MM.1S (cell line): Measurements from ENCODE around the gene CHDH.

Experiments
- DNase-seq: peaks from one replicate; pipeline ENCODE4 v3.0.0-alpha.2; 2015
- H2AFZ ChIP-seq: fragments of 300-600 bp; sonication (generic); 2 replicates; pipeline ENCODE4 v1.6.0; 2016; ENCODE audit warnings: antibody characterized with exemption, low read length
- H3F3A ChIP-seq: fragments of 300-600 bp; sonication (generic); 2 replicates; pipeline ENCODE4 v1.6.1; 2016; ENCODE audit warnings: mild to moderate bottlenecking, antibody characterized with exemption, low read length, moderate library complexity, mixed read lengths; ENCODE audit not compliant: insufficient read depth
- H3K27ac ChIP-seq: fragments of 300-600 bp; sonication (generic); 2 replicates; pipeline ENCODE4 v1.5.1; 2016; ENCODE audit warnings: mild to moderate bottlenecking, low read length
- H3K27me3 ChIP-seq: fragments of 300-600 bp; sonication (generic); replicated peaks from 2 replicates; pipeline ENCODE4 v1.6.0; 2016; ENCODE audit warnings: low read length; ENCODE audit not compliant: insufficient read depth
- H3K36me3 ChIP-seq: fragments of 300-600 bp; sonication (generic); replicated peaks from 2 replicates; pipeline ENCODE4 v1.6.1; 2016; ENCODE audit warnings: mild to moderate bottlenecking, low read length, mixed read lengths; ENCODE audit not compliant: insufficient read depth
- H3K4me1 ChIP-seq: fragments of 300-600 bp; sonication (generic); 2 replicates; pipeline ENCODE4 v1.6.1; 2016; ENCODE audit warnings: low read length, mixed read lengths
- H3K4me2 ChIP-seq: fragments of 300-600 bp; sonication (generic); 2 replicates; pipeline ENCODE4 v1.6.0; 2016; ENCODE audit warnings: low read depth, low read length
- H3K4me3 ChIP-seq: fragments of 300-600 bp; sonication (generic); 2 replicates; pipeline ENCODE4 v1.5.1; 2016; ENCODE audit warnings: low read length, mixed read lengths
- H3K79me2 ChIP-seq: fragments of 300-600 bp; sonication (generic); 2 replicates; pipeline ENCODE4 v1.6.1; 2016; ENCODE audit warnings: mixed run types, low read length, mixed read lengths
- H3K9ac ChIP-seq: fragments of 300-600 bp; sonication (generic); 2 replicates; pipeline ENCODE4 v1.6.1; 2016; ENCODE audit warnings: low read length, mixed read lengths
- H3K9me2 ChIP-seq: fragments of 300-600 bp; sonication (generic); replicated peaks from 2 replicates; pipeline ENCODE4 v1.6.1; 2016; ENCODE audit warnings: mild to moderate bottlenecking, low read length, mixed read lengths; ENCODE audit not compliant: insufficient read depth
- H3K9me3 ChIP-seq: fragments of 300-600 bp; sonication (generic); replicated peaks from 2 replicates; pipeline ENCODE4 v1.6.1; 2016; ENCODE audit warnings: mild to moderate bottlenecking, low read length, mixed read lengths; ENCODE audit not compliant: insufficient read depth
- H4K20me1 ChIP-seq: fragments of 300-600 bp; sonication (generic); 2 replicates; pipeline ENCODE4 v1.6.1; 2016; ENCODE audit warnings: mild to moderate bottlenecking, low read length, moderate library complexity, mixed read lengths; ENCODE audit not compliant: insufficient read depth
- EZH2 ChIP-seq: fragments of 300-600 bp; sonication (generic); optimal IDR thresholded peaks from 2 replicates; pipeline ENCODE3; 2017; ENCODE audit warnings: low read depth, mild to moderate bottlenecking, antibody characterized with exemption, low read length, mixed read lengths
- EZH2phosphoT487 ChIP-seq: fragments of 300-600 bp; sonication (generic); IDR thresholded peaks from 2 replicates; pipeline ENCODE4 v1.6.1; 2018; ENCODE audit warnings: antibody characterized with exemption, low read length
- TF ChIP-seq, protein P1 (sequence below): fragments of 300-600 bp; sonication (generic); IDR thresholded peaks from 2 replicates; pipeline ENCODE4 v1.5.1; 2016; ENCODE audit warnings: antibody characterized with exemption, low read length, mixed read lengths

CHDH gene

DNA sequence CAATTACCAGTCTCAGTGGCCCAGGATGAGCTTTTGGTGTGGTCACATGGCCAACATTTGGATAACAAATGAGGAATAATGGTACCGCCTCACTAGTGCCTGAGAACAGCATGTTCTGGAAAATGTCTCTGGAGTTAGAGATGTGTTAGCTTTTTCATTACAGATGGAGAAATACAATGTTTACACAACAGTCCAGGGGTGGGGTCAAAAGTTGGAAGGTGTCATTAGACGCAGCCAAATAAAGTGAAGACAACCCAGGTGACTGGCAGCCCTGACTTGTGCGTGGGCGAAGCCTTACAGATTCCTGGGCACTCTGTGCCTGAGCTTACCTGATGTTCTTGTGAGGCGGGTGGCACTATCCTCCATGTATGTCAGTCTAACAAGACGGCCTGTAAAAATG, 13.0 kb upstream of the CHDH start:
- DNase-seq: no peak
- H3K4me2 ChIP-seq: no peak overlapping the region
- H3K9ac ChIP-seq: no peak overlapping the region
- no peak overlapping the region for H3K4me3 ChIP-seq
- no peaks in the 10 kb centered on the region for H3K9me3 ChIP-seq
- no peak overlapping the region for H3K27ac ChIP-seq
- no peaks in the 10 kb centered on the region for H3F3A ChIP-seq
- H3K79me2 ChIP-seq: no peaks in the 10 kb centered on the region
- TF ChIP-seq EZH2 (no peak), EZH2phosphoT487 (no peak)
- TF ChIP-seq, protein P1, sequence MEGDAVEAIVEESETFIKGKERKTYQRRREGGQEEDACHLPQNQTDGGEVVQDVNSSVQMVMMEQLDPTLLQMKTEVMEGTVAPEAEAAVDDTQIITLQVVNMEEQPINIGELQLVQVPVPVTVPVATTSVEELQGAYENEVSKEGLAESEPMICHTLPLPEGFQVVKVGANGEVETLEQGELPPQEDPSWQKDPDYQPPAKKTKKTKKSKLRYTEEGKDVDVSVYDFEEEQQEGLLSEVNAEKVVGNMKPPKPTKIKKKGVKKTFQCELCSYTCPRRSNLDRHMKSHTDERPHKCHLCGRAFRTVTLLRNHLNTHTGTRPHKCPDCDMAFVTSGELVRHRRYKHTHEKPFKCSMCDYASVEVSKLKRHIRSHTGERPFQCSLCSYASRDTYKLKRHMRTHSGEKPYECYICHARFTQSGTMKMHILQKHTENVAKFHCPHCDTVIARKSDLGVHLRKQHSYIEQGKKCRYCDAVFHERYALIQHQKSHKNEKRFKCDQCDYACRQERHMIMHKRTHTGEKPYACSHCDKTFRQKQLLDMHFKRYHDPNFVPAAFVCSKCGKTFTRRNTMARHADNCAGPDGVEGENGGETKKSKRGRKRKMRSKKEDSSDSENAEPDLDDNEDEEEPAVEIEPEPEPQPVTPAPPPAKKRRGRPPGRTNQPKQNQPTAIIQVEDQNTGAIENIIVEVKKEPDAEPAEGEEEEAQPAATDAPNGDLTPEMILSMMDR: no peak
- H3K27me3 ChIP-seq: no peaks in the 10 kb centered on the region
- H2AFZ ChIP-seq: no peak overlapping the region
- 0 out of 2 replicates have a peak, but pooled peaks cover 5% of the 10 kb centered on the region for H3K36me3 ChIP-seq
- H3K9me2 ChIP-seq: no peaks in the 10 kb centered on the region
- H4K20me1 ChIP-seq: no peaks in the 10 kb centered on the region
- H3K4me1 ChIP-seq: no peaks in the 10 kb centered on the region

DNA sequence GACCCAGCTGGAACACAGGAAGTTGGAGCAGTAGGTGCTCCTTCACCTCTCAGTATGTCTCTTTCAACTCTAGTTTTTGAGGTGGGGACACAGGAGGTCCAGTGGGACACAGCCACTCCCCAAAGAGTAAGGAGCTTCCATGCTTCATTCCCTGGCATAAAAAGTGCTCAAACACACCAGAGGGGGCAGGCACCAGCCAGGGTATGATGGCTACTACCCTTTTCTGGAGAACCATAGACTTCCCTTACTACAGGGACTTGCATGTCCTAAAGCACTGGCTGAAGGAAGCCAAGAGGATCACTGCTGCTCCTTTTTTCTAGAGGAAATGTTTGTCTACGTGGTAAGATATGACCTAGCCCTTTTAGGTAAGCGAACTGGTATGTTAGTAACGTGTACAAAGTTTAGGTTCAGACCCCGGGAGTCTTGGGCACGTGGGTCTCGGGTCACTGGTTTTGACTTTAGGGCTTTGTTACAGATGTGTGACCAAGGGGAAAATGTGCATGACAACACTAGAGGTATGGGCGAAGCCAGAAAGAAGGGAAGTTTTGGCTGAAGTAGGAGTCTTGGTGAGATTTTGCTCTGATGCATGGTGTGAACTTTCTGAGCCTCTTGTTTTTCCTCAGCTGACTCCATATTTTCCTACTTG, 12.0 kb upstream of the CHDH start:
- Histone ChIP-seq H3K79me2 (no peaks in the 10 kb centered on the region), H3K4me3 (no peak overlapping the region), H3K9me2 (no peaks in the 10 kb centered on the region), H3K9ac (no peak overlapping the region), H3K4me2 (no peak overlapping the region), H3K9me3 (no peaks in the 10 kb centered on the region), H3K27me3 (no peaks in the 10 kb centered on the region), H3K27ac (no peak overlapping the region), H3K4me1 (no peaks in the 10 kb centered on the region), H4K20me1 (no peaks in the 10 kb centered on the region), H3F3A (no peaks in the 10 kb centered on the region), H2AFZ (no peak overlapping the region), H3K36me3 (0 out of 2 replicates have a peak, but pooled peaks cover 5% of the 10 kb centered on the region)
- no peak for DNase-seq
- no peak for TF ChIP-seq EZH2

DNA sequence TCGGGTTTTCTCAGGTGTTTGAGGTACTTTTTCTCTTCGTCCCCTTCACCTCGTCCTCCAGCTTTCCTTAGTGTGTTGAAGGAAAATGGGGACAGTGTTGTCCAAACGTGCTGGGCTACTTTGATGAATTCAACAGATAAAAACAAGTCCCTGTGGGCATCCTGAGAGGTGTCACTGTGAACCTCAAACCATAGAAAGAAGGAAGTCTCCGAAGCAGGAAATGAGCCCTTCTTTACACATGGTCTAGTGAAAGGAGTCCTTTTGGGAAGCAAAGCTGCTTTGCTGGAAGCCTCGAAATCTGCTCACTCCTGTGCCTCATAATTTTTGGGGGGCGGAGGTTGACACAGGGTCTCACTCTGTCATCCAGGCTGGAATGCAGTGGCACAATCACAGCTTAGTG, 10.7 kb upstream of the CHDH start:
- no peak overlapping the region for H3K27ac ChIP-seq
- no peaks in the 10 kb centered on the region for H3K9me2 ChIP-seq
- no peak overlapping the region for H3K9ac ChIP-seq
- no peak for DNase-seq
- no peaks in the 10 kb centered on the region for H4K20me1 ChIP-seq
- no peaks in the 10 kb centered on the region for H3K9me3 ChIP-seq
- H3K27me3 ChIP-seq: no peaks in the 10 kb centered on the region
- no peak overlapping the region for H3K4me2 ChIP-seq
- no peak overlapping the region for H2AFZ ChIP-seq
- H3K36me3 ChIP-seq: 0 out of 2 replicates have a peak, but pooled peaks cover 3% of the 10 kb centered on the region
- H3K4me3 ChIP-seq: no peak overlapping the region
- no peaks in the 10 kb centered on the region for H3F3A ChIP-seq
- no peaks in the 10 kb centered on the region for H3K79me2 ChIP-seq
- no peak for TF ChIP-seq EZH2phosphoT487
- TF ChIP-seq, protein P1: no peak
- TF ChIP-seq EZH2: no peak
- no peaks in the 10 kb centered on the region for H3K4me1 ChIP-seq

DNA sequence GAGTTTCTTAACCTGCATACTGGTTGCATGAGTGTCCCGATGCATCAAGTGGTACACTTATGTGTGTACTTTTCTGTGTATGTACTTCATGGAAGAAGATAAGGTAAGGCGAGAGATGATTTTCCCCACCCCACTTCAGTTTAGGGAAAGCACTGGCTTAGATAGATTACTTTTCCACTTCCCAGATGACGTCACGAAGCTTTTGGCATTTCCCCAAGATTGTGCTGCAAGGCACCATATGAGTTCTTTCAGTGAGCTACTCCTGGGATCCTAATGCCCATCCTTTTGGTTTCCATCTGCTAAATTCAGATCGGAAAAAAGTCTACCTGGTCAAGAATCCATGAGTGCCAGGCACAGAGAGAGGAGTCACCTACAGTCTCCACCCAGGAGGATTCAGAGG, 4.7 kb upstream of the CHDH start:
- H3K9me3 ChIP-seq: no peaks in the 10 kb centered on the region
- no peak overlapping the region for H3K27ac ChIP-seq
- no peak overlapping the region for H3K4me2 ChIP-seq
- no peak overlapping the region for H3K9ac ChIP-seq
- no peaks in the 10 kb centered on the region for H4K20me1 ChIP-seq
- H3K4me3 ChIP-seq: no peak overlapping the region
- no peaks in the 10 kb centered on the region for H3F3A ChIP-seq
- no peaks in the 10 kb centered on the region for H3K27me3 ChIP-seq
- H3K4me1 ChIP-seq: no peaks in the 10 kb centered on the region
- H3K36me3 ChIP-seq: no peaks in the 10 kb centered on the region
- no peak for DNase-seq
- TF ChIP-seq EZH2phosphoT487 (no peak), EZH2 (no peak)
- TF ChIP-seq, protein P1: no peak
- H2AFZ ChIP-seq: no peak overlapping the region
- no peaks in the 10 kb centered on the region for H3K9me2 ChIP-seq
- no peaks in the 10 kb centered on the region for H3K79me2 ChIP-seq
